ENCODE data around the gene SLC44A1.

DNA sequence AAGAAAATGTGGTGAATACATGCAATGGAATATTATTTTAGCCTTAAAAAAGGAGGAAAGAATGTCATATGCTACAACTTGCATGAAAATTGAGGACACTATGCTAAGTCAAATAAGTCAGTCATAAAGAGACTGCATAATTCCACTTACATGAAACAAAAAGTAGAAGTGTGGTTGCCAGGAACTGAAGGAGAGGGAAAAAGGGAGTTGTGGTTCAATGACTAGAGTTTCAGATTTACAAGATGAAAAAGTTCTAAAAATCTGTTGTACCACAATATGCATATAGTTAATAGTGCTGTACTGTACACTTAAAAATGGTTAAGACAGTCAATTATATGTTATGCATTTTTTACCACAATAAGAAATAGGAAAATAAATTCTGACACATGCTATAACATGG, 95.4 kb downstream of the SLC44A1 start:
- TF ChIP-seq, protein P1, sequence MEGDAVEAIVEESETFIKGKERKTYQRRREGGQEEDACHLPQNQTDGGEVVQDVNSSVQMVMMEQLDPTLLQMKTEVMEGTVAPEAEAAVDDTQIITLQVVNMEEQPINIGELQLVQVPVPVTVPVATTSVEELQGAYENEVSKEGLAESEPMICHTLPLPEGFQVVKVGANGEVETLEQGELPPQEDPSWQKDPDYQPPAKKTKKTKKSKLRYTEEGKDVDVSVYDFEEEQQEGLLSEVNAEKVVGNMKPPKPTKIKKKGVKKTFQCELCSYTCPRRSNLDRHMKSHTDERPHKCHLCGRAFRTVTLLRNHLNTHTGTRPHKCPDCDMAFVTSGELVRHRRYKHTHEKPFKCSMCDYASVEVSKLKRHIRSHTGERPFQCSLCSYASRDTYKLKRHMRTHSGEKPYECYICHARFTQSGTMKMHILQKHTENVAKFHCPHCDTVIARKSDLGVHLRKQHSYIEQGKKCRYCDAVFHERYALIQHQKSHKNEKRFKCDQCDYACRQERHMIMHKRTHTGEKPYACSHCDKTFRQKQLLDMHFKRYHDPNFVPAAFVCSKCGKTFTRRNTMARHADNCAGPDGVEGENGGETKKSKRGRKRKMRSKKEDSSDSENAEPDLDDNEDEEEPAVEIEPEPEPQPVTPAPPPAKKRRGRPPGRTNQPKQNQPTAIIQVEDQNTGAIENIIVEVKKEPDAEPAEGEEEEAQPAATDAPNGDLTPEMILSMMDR (IDR thresholded peaks at IDR 0.05), result no peak
- no peak for TF ChIP-seq ZFX (IDR thresholded peaks at IDR 0.05; ENCODE audit: borderline replicate concordance)
